NT2/D1 (cell line): Measurements from ENCODE around the gene NPC2.

Experiments
- DNase-seq: peaks from one replicate; pipeline ENCODE4 v3.0.0-alpha.2; 2011; ENCODE audit warnings: low read depth, low spot score
- H3K27me3 ChIP-seq: 2 replicates; pipeline ENCODE4 v1.6.0; 2011; ENCODE audit warnings: mild to moderate bottlenecking; ENCODE audit not compliant: insufficient read length, insufficient read depth
- H3K36me3 ChIP-seq: 2 replicates; pipeline ENCODE4 v1.6.1; 2011; ENCODE audit warnings: mild to moderate bottlenecking, low read length, mixed read lengths; ENCODE audit not compliant: insufficient read depth, insufficient read length
- H3K4me1 ChIP-seq: 2 replicates; pipeline ENCODE4 v1.5.1; 2011; ENCODE audit not compliant: insufficient read depth, insufficient read length
- H3K4me3 ChIP-seq: 2 replicates; pipeline ENCODE4 v1.5.1; 2011; ENCODE audit warnings: low read depth; ENCODE audit not compliant: insufficient read length
- H3K9ac ChIP-seq: 2 replicates; pipeline ENCODE4 v1.6.0; 2011; ENCODE audit warnings: low read depth; ENCODE audit not compliant: insufficient read length
- H3K9me3 ChIP-seq: 2 replicates; pipeline ENCODE4 v1.5.1; 2011; ENCODE audit warnings: mild to moderate bottlenecking, low read length; ENCODE audit not compliant: insufficient read depth
- SUZ12 ChIP-seq: IDR thresholded peaks from 2 replicates; pipeline ENCODE4 v1.6.1; 2011; ENCODE audit not compliant: insufficient read length, insufficient read depth; ENCODE audit errors: extremely low read depth
- YY1 ChIP-seq: IDR thresholded peaks from 2 replicates; pipeline ENCODE4 v1.6.1; 2011; ENCODE audit not compliant: insufficient read length, insufficient read depth
- ZNF274 ChIP-seq: IDR thresholded peaks from 2 replicates; pipeline ENCODE4 v1.6.1; 2011; ENCODE audit warnings: mild to moderate bottlenecking, low read depth, low read length

NPC2 gene

GRCh38 chr14:74476107-74476506, 17.0 kb downstream of the NPC2 start:
- no peak for TF ChIP-seq SUZ12
- Histone ChIP-seq H3K4me1 (peaks cover 2% of the 10 kb centered on the region), H3K4me3 (no peak overlapping the region), H3K36me3 (peaks cover 8% of the 10 kb centered on the region), H3K9me3 (no peaks in the 10 kb centered on the region), H3K9ac (no peak overlapping the region), H3K27me3 (no peaks in the 10 kb centered on the region)
- DNase-seq, result no peak

DNA sequence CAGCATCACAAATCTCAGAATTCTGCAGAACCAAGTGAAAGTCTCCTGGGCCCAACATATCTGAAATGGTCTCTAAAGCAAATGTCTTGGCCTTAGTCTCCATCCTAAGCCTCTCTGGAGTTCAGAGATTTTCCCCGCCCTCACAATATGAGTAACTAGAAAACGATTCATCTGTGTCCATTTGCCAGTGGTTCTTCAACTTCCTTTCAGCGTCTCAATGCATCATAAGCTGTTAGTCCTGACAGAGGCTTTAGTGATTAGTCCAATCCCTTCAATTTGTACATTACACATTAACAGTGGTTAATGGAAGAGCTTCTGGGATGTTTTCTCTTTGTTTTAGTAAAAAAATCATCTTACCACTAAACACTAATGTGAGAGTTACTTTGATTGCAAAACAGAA, 17.4 kb downstream of the NPC2 start:
- Histone ChIP-seq H3K27me3 (no peaks in the 10 kb centered on the region), H3K4me3 (no peak overlapping the region), H3K4me1 (peaks cover 2% of the 10 kb centered on the region), H3K9ac (no peak overlapping the region), H3K9me3 (no peaks in the 10 kb centered on the region), H3K36me3 (peaks cover 6% of the 10 kb centered on the region)
- TF ChIP-seq SUZ12 (no peak), ZNF274 (no peak), YY1 (no peak)
- no peak for DNase-seq

GRCh38 chr14:74474376-74474775, 18.7 kb downstream of the NPC2 start:
- TF ChIP-seq SUZ12 (no peak), YY1 (no peak), ZNF274 (no peak)
- Histone ChIP-seq H3K9ac (no peak overlapping the region), H3K4me3 (no peak overlapping the region), H3K36me3 (no peaks in the 10 kb centered on the region), H3K27me3 (no peaks in the 10 kb centered on the region), H3K9me3 (no peaks in the 10 kb centered on the region), H3K4me1 (peaks cover 2% of the 10 kb centered on the region)
- no peak for DNase-seq

GRCh38 chr14:74472601-74473000, 20.5 kb downstream of the NPC2 start:
- DNase-seq, result no peak
- H3K36me3 ChIP-seq, result no peaks in the 10 kb centered on the region
- TF ChIP-seq ZNF274 (no peak), YY1 (no peak), SUZ12 (no peak)
- H3K27me3 ChIP-seq, result no peaks in the 10 kb centered on the region
- peaks cover 2% of the 10 kb centered on the region for H3K4me1 ChIP-seq
- no peak overlapping the region for H3K4me3 ChIP-seq
- no peak overlapping the region for H3K9ac ChIP-seq
- no peaks in the 10 kb centered on the region for H3K9me3 ChIP-seq

DNA sequence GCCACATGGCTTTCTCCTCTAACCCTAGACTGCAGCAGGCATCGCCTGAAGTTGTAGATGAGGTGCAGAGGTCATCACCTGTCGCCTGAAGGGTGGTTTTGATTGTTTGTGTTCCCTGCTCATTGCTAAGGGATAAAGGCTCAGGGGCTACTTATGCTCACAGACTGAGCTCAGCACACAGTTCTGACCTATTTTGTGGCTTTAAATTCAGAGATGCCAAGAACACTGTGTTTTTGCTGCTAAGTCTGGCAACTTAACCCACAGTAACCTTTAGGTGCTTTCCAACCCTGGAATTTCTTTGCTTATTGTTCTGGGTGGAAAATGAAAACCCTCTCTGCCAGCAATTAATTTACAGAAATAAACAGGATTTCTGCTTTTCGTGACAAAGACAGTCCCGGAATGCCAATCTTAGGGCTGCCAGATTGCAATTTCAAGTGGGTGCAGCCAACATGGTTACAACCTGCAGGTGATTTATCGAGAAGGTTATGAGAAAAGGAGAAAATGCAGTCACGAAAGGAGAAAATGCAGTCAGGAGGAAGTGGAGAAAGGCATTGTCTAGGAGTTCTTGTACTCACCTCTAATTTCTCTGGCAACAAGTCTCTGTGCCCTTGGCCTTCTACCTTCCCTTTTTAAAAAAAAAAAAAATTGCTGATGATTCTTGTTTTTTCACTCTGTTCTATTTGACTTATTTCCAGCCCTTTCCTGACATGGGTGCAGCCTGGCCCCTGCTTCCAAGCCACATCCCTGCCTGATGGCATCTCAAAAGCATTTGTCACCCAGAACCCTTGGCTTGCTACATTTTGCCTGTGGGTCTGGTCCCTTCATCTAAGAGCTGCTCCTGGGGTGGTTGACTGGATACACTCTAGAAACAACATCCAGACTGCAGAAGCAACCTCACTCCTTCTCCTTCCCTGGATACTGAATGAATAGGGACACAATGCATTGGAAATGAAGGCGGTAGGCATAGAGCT, 23.3 kb downstream of the NPC2 start:
- H3K36me3 ChIP-seq, result no peaks in the 10 kb centered on the region
- H3K4me1 ChIP-seq, result no peaks in the 10 kb centered on the region
- no peaks in the 10 kb centered on the region for H3K9me3 ChIP-seq
- no peak for DNase-seq
- no peaks in the 10 kb centered on the region for H3K27me3 ChIP-seq
- TF ChIP-seq SUZ12 (no peak), YY1 (no peak), ZNF274 (no peak)
- no peak overlapping the region for H3K4me3 ChIP-seq
- no peak overlapping the region for H3K9ac ChIP-seq

- Histone ChIP-seq H3K27me3 (no peaks in the 10 kb centered on the region), H3K9me3 (no peaks in the 10 kb centered on the region), H3K9ac (no peak overlapping the region), H3K4me3 (no peak overlapping the region), H3K4me1 (no peaks in the 10 kb centered on the region), H3K36me3 (no peaks in the 10 kb centered on the region)
- no peak for DNase-seq
- TF ChIP-seq ZNF274 (no peak), SUZ12 (no peak), YY1 (no peak)
Measured at GRCh38 chr14:74468513-74468912, 24.6 kb downstream of the NPC2 start.

GRCh38 chr14:74465335-74465734, 27.8 kb downstream of the NPC2 start:
- DNase-seq, result no peak
- Histone ChIP-seq H3K27me3 (no peaks in the 10 kb centered on the region), H3K36me3 (no peaks in the 10 kb centered on the region), H3K9ac (no peak overlapping the region), H3K4me1 (no peaks in the 10 kb centered on the region), H3K9me3 (no peaks in the 10 kb centered on the region), H3K4me3 (no peak overlapping the region)
- no peak for TF ChIP-seq ZNF274
- no peak for TF ChIP-seq SUZ12
- TF ChIP-seq YY1, result no peak
